A673 (cell line): ENCODE data around the gene CSGALNACT2. TPM values are rescaled to one million over a fixed set of nuclear protein-coding genes. Genes with fewer than 3 reads are reported as not detected.

Source experiments
- BruUV-seq: library from RNA; stranded (reverse); fragments of 400-500 nt; replicated peaks from 2 replicates; lab custom pipeline; 2021; lab: Mats Ljungman, UMichigan
- CTCF ChIA-PET: fragments of 300-600 bp; sonication (Branson Sonifier 250); formaldehyde crosslinking; loops from one replicate; lab custom pipeline; 2022; ENCODE audit warnings: antibody characterized with exemption; lab: Charles Lee
- POLR2A ChIA-PET: fragments of 300-600 bp; sonication (Branson Sonifier 250); formaldehyde crosslinking; loops from one replicate; lab custom pipeline; 2022; ENCODE audit warnings: antibody characterized with exemption; ENCODE audit not compliant: low non-redundant PET; lab: Charles Lee
- DNase-seq: peaks from one replicate; pipeline ENCODE4 v3.0.0-alpha.2; 2015; ENCODE audit warnings: low spot score
- H3K27ac ChIP-seq: fragments of 200-600 bp; sonication (generic); 2 replicates; pipeline ENCODE4 v1.5.1; 2016; ENCODE audit warnings: mixed run types, low read depth, mild to moderate bottlenecking, mixed read lengths, antibody characterized with exemption, low read length; ENCODE audit not compliant: poor library complexity, severe bottlenecking
- H3K27me3 ChIP-seq: fragments of 200-600 bp; sonication (generic); replicated peaks from 2 replicates; pipeline ENCODE4 v1.6.1; 2017; ENCODE audit warnings: mixed run types, low read depth, mild to moderate bottlenecking, mixed read lengths, antibody characterized with exemption, low read length; ENCODE audit not compliant: insufficient read depth, poor library complexity
- H3K36me3 ChIP-seq: fragments of 200-600 bp; sonication (generic); 2 replicates; pipeline ENCODE4 v1.6.1; 2016; ENCODE audit warnings: mixed run types, mild to moderate bottlenecking, mixed read lengths, antibody characterized with exemption, low read length; ENCODE audit not compliant: insufficient read depth, poor library complexity, severe bottlenecking
- H3K4me1 ChIP-seq: fragments of 200-600 bp; sonication (generic); 2 replicates; pipeline ENCODE4 v1.6.1; 2017; ENCODE audit warnings: mixed run types, mild to moderate bottlenecking, mixed read lengths, antibody characterized with exemption, low read length; ENCODE audit not compliant: insufficient read depth, poor library complexity, severe bottlenecking
- H3K4me3 ChIP-seq: fragments of 200-600 bp; sonication (generic); 2 replicates; pipeline ENCODE4 v1.5.1; 2016; ENCODE audit warnings: low read depth, mixed run types, mild to moderate bottlenecking, mixed read lengths, low read length; ENCODE audit not compliant: poor library complexity, severe bottlenecking
- H3K9me3 ChIP-seq: fragments of 200-600 bp; sonication (generic); 2 replicates; pipeline ENCODE4 v1.6.1; 2016; ENCODE audit warnings: mixed run types, low read depth, mild to moderate bottlenecking, mixed read lengths, antibody characterized with exemption, low read length; ENCODE audit not compliant: poor library complexity, severe bottlenecking
- EZH2 ChIP-seq: fragments of 200-600 bp; sonication (generic); IDR thresholded peaks from 2 replicates; pipeline ENCODE4 v1.6.1; 2017; ENCODE audit warnings: borderline replicate concordance, low read depth, mild to moderate bottlenecking, mixed read lengths, antibody characterized with exemption, low read length; ENCODE audit not compliant: poor library complexity, severe bottlenecking
- intact Hi-C: fragments of 100-400 bp; cut with micrococcal nuclease; formaldehyde crosslinking; loops from one replicate; pipeline ENCODE4 v1.10.0; 2022; ENCODE audit not compliant: unreplicated experiment
- total RNA-seq: library from RNA; stranded (reverse); gene quantifications from 2 replicates; pipeline ENCODE4 v1.2.3, GENCODE V29; 2021
- TF ChIP-seq, protein P1 (sequence below): fragments of 300-800, 200-600 bp; sonication (generic); conservative IDR thresholded peaks from 2 replicates; pipeline ENCODE4 v1.5.1; 2017; ENCODE audit warnings: low read depth, mild to moderate bottlenecking, antibody characterized with exemption, low read length, moderate library complexity, mixed read lengths

CSGALNACT2 gene
- total RNA-seq, 1 experiment from 2014 or later: 18.6 TPM

DNA sequence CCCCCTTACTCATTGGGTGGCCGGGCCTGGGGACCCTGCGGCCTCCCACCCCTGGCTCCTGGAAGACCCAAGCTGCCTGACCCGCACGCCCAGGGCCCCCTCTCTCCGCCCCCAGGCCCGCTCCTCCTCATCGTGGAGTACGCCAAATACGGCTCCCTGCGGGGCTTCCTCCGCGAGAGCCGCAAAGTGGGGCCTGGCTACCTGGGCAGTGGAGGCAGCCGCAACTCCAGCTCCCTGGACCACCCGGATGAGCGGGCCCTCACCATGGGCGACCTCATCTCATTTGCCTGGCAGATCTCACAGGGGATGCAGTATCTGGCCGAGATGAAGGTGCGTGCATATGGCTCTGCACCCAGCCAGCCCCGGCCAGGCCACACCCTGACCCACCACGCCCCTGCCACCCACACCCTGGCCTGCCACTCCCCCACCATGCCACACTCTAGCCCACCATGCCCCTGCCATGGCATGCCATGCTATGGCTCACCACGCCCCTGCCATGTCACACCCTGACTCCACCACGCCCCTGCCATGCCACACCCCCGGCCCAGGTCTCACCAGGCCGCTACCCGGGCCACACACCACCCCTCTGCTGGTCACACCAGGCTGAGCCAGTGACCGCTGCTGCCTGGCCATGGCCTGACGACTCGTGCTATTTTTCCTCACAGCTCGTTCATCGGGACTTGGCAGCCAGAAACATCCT lies 18.7 kb upstream of the CSGALNACT2 start:
- no TSS peak for BruUV-seq
- intact Hi-C loops: no loop called here
- Histone ChIP-seq H3K9me3 (no peaks in the 10 kb centered on the region), H3K27me3 (no peaks in the 10 kb centered on the region), H3K4me3 (no peak overlapping the region), H3K36me3 (no peaks in the 10 kb centered on the region), H3K4me1 (no peaks in the 10 kb centered on the region), H3K27ac (no peak overlapping the region)
- ChIA-PET POLR2A (no interaction called here), CTCF (no interaction called here)
- no peak for DNase-seq
- no peak for TF ChIP-seq EZH2
- TF ChIP-seq, protein P1, sequence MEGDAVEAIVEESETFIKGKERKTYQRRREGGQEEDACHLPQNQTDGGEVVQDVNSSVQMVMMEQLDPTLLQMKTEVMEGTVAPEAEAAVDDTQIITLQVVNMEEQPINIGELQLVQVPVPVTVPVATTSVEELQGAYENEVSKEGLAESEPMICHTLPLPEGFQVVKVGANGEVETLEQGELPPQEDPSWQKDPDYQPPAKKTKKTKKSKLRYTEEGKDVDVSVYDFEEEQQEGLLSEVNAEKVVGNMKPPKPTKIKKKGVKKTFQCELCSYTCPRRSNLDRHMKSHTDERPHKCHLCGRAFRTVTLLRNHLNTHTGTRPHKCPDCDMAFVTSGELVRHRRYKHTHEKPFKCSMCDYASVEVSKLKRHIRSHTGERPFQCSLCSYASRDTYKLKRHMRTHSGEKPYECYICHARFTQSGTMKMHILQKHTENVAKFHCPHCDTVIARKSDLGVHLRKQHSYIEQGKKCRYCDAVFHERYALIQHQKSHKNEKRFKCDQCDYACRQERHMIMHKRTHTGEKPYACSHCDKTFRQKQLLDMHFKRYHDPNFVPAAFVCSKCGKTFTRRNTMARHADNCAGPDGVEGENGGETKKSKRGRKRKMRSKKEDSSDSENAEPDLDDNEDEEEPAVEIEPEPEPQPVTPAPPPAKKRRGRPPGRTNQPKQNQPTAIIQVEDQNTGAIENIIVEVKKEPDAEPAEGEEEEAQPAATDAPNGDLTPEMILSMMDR: no peak

DNA sequence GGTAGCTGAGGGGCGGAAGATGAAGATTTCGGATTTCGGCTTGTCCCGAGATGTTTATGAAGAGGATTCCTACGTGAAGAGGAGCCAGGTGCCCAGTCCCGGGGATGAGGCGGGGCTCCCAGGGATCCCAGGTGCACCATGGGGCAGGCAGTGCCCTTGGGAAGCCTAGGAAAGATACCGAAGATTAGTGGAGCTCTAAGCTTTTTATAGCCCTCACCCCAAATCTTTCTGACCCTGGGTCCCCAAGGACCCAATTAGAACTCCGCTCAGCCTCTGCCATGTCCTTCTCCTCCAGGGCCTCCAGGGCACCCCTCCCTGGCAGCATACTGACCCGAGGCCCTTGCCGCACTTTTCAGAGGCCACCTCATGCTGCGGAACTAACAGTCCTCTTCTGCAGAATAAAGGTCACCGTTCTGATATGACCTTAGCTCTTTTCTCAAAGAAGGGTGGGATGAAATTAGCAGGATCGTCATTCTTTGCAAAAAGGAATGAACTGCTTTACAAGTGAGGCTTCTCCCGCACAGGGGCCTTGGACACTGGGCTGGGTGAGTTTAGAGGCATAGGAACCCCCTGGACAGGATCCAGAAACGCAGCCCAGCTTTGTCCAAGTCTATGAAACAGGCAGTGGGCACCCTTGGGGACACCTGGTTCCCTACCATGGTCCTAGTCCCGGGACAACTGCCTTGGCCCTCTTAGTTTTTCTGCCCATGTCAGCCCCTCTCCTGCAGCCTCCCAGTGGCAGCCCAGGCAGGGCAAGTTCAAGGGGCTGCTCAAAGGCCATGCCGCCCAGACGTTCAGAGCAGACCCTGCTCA lies 17.9 kb upstream of the CSGALNACT2 start:
- Histone ChIP-seq H3K27ac (no peak overlapping the region), H3K27me3 (no peaks in the 10 kb centered on the region), H3K9me3 (no peaks in the 10 kb centered on the region), H3K36me3 (no peaks in the 10 kb centered on the region), H3K4me3 (no peak overlapping the region), H3K4me1 (no peaks in the 10 kb centered on the region)
- TF ChIP-seq, protein P1: no peak
- TF ChIP-seq EZH2: no peak
- ChIA-PET POLR2A (no interaction called here), CTCF (no interaction called here)
- DNase-seq: no peak
- BruUV-seq: no TSS peak
- intact Hi-C loops: no loop called here

DNA sequence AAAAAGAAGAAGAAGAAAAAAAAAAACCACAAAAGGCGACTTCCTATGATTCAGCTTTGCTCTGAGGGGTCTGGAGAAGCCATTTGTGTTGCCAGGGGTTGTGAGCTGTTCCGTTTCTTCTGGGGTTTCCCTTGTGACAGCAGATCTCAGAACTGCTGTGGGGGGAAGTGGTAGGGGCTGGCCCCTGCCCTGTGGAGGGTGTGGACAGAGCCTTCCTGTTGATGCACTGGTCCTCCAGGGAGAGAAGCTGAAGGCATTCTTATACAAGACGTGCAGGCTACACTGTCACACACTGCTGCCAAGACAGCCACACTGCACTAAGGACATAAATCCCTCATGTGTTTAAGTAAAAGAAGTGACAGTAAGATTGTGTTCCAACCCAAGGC lies 17.3 kb upstream of the CSGALNACT2 start:
- no peak overlapping the region for H3K27ac ChIP-seq
- ChIA-PET POLR2A (no interaction called here), CTCF (no interaction called here)
- no peak overlapping the region for H3K4me3 ChIP-seq
- no peaks in the 10 kb centered on the region for H3K36me3 ChIP-seq
- no peaks in the 10 kb centered on the region for H3K27me3 ChIP-seq
- TF ChIP-seq EZH2: no peak
- TF ChIP-seq, protein P1: no peak
- no peak for DNase-seq
- BruUV-seq: no TSS peak
- no peaks in the 10 kb centered on the region for H3K9me3 ChIP-seq
- no peaks in the 10 kb centered on the region for H3K4me1 ChIP-seq
- intact Hi-C loops: no loop called here
